Adrenal gland (tissue), 5 donors: ENCODE results near the gene DNAH17.

Source experiments
- CTCF ChIP-seq, 6 experiments: fragments of 450-650 bp in 4 of 6; fragments of 200-600 bp in 2 of 6; sonication (generic) in 1 of 6; IDR thresholded peaks; 1 replicate in 5 of 6; 2 replicates in 1 of 6; pipeline versions ENCODE4 v1.5.1 to v1.8.0; 2016 to 2021; ENCODE audit warnings: antibody characterized with exemption in 6 of 6, mild to moderate bottlenecking in 2 of 6, moderate library complexity in 1 of 6
- POLR2A ChIP-seq, 2 donors: fragments of 450-650 bp; IDR thresholded peaks; one replicate each; pipeline ENCODE4 v1.6.1; 2017; ENCODE audit warnings: antibody characterized with exemption in 2 of 2, mild to moderate bottlenecking in 2 of 2, moderate library complexity in 1 of 2
- donor health status: DM: no; HTN: no; CAD: no.

GRCh38 chr17:78624324-78625151 lies 47.3 kb upstream of the DNAH17 start:
- TF ChIP-seq CTCF (IDR thresholded peaks at IDR 0.05) (no peak), POLR2A (IDR thresholded peaks at IDR 0.05) (no peak)
